Colon (tissue), 2 donors: Measurements from ENCODE around the gene IRAK3.
"Not testable (repeated sequence)": the region's sequence is repeated elsewhere in the genome, so short reads cannot be mapped to it uniquely, and the experiment has no call there.

ENCODE experiments used
- FAIRE-seq: peaks from 2 replicates; lab custom pipeline; 2012; peaks lifted over from hg19 to GRCh38; lab: Jason Lieb, UNC
- donor health status: control.
- donor health status: control.

IRAK3 gene

DNA sequence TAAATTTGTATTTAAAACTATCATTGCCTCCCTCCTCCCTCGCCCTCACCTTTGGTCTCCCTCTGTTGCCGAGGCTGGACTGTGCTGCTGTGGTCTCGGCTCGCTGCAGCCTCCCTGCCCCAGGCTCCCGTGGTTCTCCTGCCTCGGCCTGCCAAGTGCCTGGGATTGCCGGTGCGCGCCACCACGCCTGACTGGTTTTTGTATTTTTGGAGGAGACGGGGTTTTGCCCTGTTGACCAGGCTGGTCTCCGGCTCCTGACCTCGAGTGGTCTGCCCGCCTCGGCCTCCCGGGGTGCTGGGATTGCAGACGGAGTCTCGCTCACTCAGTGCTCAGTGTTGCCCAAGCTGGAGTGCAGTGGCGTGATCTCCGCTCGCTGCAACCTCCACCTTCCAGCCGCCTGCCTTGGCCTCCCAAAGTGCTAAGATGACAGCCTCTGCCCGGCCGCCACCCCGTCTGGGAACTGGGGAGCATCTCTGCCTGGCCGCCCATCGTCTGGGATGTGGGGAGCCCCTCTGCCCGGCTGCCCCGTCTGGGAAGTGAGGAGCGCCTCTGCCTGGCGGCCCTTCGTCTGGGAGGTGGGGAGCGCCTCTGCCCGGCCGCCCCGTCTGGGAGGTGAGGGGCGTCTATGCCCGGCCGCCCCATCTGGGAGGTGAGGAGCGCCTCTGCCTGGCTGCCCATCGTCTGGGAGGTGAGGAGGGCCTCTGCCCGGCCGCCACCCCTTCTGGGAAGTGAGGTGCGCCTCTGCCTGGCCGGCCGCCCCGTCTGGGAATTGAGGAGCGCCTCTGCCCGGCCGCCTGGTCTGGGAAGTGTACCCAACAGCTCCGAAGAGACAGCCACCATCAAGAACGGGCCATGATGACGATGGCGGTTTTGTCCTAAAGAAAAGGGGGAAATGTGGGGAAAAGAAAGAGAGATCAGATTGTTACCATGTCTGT, 14.4 kb upstream of the IRAK3 start:
- not testable (repeated sequence) for FAIRE-seq

DNA sequence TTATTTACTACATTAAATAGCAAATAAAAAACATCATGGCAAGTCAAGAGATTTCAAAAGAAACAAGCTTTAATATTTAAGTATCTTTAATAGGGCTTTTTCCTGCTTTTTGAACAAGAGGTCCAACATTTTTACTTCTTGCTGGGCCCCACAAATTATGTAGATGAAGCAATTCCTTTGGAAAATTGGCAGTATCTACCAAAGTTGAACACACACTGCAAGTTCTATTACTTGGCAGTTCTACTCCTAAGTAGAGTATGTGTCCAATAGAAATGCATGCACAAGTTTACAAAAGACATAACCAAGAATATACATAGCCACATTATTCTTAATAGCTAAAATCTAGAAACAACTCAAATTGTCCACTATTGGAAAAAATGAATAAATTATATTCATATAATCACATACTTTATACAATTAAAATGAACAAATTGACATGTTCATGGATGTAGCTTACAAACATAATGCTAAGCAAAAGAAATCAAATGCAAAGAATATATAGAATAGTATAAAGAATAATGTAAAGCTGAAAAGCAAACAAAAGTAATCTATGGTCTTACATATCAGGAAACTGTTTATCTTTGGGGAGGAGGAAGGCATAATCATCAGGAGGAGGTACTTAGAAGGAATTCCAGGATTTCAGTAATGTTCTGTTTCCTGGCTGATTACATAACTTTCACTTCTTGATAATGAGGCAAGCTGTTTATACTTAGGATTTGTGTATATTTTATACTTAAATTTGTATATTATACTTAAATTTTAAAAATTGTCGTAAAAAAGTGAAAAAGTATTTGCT, 12.7 kb upstream of the IRAK3 start:
- peak; percentile 66 for FAIRE-seq

DNA sequence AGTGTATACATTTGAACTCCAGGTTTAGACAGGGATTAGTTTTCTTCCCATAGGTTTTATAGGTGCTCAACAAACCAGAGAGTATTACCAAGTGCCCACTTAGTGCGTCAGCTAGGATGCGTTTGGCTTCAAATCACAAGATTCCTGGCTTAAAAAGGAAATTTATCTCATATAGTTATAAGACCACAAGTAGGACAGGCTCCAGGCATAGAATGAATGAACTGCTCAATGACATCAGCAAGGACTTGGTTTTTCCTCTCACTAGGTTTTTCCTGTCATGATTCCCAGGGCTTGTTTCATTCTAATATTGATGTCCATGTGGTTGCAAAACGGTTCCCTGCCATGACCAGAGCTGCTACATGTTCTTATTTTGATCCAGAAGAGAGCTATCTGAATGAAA, 6.1 kb upstream of the IRAK3 start:
- FAIRE-seq = no peak

DNA sequence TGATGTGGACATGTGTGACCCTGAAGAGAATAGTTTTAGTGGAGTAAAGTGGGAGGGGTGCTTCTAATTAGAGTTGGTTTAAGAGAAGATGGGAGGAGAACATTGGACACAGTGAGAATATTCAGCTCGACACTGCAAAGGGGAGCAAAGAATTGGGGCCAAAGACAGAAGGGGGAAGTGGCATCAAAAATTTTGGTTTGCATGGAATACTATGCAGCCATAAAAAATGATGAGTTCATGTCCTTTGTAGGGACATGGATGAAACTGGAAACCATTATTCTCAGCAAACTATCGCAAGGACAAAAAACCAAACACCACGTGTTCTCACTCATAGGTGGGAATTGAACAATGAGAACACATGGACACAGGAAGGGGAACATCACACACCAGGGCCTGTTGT, 4.2 kb upstream of the IRAK3 start:
- FAIRE-seq = not testable (repeated sequence)

DNA sequence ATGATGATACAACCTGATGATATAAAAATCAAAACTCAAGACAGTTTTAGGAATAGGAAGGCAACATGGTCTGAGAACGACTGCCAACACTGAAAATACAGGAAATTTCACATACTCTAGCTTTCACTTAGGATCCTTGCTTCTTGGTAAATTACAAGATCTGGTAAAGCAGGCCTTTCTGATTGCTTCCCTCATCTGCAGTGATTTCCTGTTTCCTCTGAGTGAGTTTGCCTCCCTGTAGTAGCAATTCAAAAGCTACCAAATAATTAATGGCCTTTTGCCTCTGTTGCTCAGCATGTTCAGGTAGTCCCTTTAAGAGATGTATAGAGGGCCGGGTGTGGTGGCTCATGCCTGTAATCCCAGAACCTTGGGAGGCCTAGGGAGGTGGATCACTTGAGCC, 2.0 kb upstream of the IRAK3 start:
- no peak for FAIRE-seq

DNA sequence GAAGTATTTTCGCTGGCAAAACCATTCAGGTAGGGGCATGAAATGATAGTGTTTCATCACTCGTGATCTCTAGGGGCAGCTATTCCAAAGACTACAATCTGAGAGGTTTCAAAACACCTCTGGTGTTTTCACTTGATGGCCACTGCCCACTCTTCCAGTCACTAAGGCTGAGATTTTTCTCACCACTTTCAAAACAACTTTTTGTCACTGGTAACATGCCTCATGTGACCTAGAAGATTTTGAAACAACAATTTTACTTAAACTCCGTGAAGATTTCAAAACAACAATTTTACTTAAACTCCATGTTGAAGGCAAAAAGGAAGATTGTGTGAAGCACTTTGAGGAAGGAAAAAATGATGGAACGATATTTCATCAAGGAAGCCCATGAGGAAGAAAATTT, 1.2 kb upstream of the IRAK3 start:
- FAIRE-seq = no peak

DNA sequence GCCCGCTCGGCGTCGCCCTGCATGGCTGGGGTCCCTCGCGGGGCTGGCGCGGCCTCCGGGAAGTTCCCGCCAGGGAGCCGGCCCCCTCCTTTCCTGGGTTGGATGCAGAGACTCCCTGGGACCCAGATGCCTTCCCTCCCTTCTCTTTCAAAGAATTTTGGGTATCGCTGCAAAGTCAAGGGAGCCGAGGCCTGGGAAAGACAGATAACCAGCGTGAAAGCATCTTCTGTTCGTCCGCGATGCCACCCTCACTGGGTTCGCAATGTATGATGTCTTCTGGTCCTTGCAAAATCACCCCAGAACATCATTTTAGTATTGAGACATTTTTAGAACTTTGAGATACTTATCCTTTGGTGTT, 451 bp downstream of the IRAK3 start:
- FAIRE-seq = no peak

DNA sequence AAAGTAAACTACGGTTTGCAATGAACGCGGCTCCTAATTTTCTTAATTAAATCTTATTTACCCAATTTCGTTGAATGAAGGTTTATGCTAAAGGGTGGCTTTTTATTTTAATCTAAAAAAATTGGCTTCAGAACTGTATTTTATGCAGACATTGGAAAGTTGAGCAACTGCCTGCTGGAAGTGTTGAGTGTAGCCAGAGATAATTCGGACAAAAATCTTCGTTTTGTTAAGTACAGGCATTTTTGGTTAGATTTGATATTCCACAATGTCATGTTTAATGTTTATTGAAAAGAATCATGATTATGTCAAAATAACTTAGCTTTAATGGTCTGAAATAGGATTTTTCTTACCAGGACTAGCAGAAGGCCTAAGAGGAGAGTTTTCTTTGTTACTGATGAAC, 875 bp downstream of the IRAK3 start:
- no peak for FAIRE-seq

DNA sequence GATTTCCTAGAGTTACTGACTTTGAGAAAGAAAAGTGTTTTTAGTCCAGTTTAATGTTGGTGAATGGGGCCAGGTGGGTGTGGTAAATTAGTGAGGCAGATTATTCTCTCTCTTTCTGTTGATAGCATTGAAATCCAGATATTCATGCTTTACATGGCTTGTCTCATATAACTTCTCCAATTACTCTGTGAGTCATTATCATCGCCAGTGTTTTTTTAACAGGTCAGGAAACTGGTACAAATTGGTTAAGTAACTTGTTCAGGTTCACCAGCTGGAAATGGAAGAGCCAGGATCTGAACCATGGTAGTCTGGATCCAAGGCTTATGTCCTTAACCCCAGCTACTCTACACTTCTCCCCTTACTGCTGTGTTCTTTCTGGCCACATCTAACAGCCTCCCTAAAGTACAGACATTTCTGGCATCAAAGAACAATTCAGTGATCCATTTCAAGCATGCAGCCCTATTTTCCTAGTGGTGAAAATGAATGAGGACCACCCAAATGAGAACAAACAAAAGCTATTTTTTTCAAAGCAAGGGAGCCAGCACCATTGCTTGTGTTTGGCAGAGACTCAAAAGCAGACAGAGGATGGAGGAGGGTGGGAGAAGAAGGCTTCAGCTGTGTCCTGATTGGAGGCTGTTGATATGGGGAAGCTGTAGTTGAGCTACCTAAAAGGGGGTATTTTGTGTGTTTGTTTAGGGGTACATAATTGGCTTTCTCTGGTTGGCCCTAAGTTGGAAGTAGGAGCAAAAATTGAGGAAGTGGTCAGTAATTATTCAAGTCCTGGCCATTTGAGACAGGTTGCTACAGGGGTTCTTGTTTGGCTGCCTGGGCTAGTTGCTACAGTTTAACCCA, 1.7 kb downstream of the IRAK3 start:
- no peak for FAIRE-seq

DNA sequence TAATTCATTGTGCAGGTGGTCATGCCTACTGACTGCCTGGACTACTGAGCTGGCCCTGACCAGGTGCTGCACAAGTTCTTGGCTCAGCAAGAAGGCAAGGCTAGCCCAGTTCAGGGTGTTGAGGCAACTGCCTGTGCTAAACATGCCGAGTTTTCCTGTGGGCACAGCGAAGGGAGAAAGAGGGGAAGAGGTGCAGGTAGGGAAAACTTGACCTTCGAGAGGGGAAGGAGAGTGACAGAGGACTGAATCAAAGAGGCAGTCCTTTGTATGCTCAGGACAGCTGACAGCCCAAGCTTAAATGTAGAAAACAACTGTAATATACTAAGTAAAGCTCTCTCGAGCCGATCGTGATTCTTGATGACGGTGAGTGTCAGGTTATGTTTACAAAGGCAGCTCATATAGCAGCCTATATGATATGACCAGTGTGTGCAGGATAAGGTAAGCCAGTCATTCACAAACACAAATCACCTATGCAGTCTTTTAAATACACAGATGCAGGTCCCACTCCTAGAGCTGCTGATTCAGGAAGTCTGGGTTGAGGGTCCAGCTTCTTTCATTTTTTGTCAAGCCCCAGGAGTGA, 2.6 kb downstream of the IRAK3 start:
- no peak for FAIRE-seq

DNA sequence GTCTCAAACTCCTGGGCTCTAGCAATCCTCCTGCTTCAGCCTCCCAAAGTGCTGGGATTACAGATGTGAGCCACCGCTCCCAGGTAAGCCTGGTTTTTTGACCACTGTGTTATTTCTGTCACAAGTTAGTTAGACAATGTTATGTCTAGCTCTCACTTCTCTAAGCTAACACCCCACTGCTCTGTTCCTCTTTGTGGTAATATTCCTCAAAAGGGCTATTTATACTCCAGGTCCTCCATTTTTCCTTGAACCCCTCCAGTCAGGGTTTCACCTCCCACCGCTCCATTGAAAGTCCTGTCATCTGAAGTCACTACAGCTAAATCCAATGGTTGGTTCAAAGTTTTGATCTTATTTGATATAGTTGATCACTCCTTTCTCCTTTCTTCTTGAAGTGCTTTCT, 5.1 kb downstream of the IRAK3 start:
- no peak for FAIRE-seq

DNA sequence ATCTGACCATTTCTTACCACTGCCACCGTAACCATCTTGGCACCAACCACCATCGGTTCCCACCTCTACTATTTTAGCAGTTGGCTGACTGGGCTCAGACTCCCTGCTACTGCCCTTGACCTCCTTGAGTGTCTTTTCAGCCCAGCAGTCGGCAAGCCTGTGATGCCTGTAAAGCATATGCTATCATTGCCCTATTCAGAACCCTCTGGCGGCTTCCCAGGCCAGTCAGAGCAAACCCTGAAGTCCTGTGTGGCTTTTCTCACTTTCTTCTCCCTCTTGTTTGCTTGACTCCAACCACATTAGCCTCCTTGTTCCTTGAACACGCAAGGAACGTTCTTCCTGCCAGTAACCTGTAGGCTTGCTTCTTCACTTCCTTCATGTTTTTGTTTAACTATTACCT, 6.2 kb downstream of the IRAK3 start:
- no peak for FAIRE-seq

DNA sequence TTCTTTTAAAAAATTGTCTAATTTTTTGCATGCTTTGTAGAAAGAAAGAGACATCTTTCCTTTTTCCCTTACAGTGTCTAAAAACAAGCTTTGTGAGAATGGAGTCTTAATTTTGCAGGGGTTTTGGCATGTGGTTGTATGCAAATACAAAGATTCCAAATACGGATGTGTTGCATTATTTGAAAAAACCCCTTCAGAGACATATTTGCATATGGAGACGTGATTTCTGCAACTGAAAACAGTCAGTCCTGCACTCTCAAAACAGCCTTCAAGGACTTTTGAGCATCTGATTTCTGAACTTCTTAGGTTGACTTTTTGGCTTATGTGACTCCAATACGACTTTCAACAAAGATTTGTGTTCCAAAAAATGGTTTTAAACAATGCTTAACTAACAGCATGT, 7.8 kb downstream of the IRAK3 start:
- FAIRE-seq = no peak

DNA sequence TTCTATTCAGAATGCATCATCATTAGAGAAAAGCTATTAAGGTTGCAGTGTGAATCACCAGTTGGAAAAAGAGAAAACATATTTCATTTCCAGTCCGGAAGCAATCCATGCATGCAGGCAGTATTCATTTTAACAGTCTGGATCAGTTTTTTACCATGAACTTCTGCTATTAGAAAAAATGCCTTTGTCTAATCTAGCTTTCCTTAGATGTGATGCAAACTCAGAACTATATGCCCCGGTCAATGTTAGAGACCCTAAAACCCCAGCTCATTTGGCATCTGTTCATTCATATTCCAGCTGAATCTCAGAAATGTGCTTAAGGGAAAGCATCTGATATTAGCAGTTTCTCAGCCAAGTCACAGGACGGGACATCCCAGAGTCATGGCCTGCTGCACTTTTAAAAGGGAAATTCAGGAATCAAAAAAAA, 8.5 kb downstream of the IRAK3 start:
- FAIRE-seq = no peak

DNA sequence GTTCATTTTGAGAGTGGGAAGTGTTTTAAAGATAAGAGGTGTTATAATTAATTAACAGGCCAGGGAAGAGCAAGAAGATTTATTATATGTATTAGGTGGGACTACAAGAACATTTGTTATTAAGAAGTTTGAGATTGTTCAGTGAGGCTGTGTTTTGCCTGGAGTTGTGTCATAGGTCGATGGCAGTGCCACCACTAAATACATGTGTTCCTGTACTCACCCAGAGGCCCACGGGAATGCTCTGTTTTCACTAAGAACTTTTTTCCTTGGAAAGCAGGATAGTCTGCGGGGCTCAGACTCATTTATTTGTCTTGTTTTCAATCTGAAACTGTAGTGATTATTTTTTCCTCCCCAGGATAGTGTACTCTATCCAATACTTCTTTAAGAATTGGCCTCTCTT, 10.1 kb downstream of the IRAK3 start:
- no peak for FAIRE-seq

DNA sequence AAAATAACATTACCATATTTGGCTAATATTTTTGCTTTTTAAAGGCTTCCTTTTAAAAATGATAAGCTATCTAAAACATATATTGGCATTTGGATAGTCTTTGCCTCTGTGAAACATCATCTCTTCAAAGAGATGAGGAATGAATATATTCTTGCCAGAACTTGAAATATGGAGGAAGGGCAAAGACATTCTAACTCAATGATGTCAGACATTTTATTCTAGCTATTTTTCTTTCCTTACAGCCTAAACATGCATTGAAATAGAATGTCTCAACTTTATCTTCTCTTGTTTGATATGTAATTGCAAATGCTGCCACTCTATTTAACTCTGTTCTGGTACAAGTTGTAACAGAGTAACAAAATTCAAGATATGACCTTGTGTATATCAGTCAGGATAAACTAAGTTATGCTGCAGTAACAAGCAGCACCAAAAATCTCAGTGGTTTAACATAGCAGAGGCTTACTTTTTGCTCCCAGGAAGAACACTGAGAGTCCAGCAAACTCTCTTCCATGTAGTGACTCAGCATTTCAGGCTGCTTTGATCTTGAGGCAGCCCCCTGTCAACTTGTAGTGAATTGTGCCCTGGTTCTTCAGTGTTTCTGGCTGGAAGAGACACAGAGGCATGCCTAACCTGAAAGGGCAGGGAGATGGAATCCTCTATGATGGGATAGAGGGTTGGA, 11.0 kb downstream of the IRAK3 start:
- no peak for FAIRE-seq

DNA sequence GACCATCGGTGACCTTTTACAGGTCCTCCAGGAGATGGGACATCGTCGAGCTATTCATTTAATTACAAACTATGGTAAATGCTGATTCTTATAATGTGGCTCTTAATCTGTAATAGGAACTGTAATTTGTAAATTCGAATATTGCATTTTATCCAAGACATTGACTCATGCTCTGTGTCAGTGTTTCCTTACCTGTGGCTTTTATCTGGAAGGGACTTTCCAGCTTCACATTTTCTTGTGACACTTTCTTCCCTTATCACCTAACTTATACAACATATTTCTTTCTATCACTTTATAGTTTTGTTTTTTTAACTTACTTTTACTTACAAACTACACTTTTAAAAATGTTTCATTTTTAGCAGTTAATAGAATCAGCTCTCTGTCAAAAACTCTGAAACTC, 14.8 kb downstream of the IRAK3 start:
- no peak for FAIRE-seq

DNA sequence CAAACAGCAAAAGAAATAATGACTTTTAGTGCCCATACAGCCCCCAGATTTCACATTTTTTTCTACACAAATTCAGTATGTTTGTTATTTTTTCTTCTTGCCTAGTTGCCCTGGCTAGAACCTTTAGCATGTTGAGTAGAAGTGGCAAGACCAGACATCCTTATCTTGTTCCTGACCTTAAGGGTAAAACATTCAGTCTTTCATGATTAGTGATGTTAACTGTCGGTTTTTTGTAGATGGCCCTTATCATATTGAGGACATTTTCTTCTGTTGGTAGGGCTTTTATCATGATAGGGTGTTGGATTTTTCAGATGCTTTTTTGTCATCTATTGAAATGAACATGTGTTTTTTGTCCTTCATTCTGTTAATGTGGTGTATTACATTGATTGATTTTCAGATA, 17.1 kb downstream of the IRAK3 start:
- FAIRE-seq = no peak

DNA sequence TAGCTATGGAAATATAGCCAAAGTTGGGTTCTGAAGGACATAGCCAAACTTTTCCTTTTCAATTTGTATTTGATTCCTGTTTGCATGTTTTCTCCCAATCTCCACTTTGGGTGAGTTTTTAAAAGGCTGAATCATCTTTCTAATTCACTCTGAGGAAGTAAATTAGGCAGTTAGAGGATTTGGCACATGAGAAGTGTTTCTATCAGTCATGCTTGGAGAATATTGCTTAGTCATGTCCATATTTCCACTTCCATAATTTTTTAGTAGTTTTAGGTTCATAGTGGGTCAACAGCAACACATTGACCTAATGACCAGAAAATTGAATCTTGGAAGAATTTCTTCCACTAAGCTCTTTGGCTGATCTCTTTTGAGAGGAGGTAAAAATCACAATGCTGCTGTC, 21.8 kb downstream of the IRAK3 start:
- FAIRE-seq = no peak

DNA sequence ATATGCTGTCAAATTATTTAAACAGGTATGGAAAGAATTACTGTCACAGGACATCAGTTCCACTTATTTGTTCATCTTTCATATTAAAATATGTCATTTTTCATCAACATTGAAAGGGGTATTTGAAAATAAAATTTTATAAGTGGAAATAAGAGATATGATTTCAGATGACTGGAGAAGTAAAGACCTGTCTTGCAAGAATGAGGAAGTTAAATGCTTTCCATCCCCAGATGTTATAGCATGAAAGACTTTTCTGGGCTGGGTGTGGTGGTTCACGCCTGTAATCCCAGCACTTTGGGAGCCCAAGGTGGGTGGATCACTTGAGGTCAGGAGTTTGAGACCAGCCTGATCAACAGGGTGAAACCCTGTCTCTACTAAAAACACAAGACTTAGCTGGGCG, 22.6 kb downstream of the IRAK3 start:
- not testable (repeated sequence) for FAIRE-seq

DNA sequence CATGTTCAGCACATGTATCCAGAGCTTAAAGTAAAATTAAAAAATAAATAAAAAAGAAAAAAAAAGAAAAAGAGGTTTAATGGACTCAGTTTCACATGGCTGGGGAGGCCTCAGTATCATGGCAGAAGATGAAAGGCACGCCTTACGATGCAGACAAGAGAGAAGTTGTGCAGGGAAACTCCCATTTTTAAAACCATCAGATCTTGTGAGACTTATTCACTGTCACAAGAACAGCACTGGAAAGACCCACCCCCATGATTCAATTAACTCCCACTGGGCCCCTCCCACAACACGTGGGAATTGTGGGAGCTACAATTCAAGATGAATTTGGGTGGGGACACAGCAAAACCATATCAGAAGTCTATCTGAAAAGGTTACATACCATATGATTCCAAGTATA, 24.0 kb downstream of the IRAK3 start:
- not testable (repeated sequence) for FAIRE-seq
